Keratinocyte (primary cell): ENCODE results near the gene FBN2.

Experiments used
- CTCF ChIP-seq, 3 experiments: IDR thresholded peaks in 1 of 3; conservative IDR thresholded peaks in 1 of 3; optimal IDR thresholded peaks in 1 of 3; 2 replicates in 2 of 3; 3 replicates in 1 of 3; pipeline versions ENCODE3 to v1.5.1; 2011; ENCODE audit warnings: low read length in 3 of 3, mild to moderate bottlenecking in 3 of 3, moderate library complexity in 2 of 3, control low read depth in 1 of 3, inconsistent platforms in 1 of 3; ENCODE audit not compliant: insufficient read depth in 2 of 3; ENCODE audit errors: extremely low read depth in 1 of 3
- EZH2 ChIP-seq: IDR thresholded peaks from one replicate; pipeline ENCODE4 v1.6.1; 2012; ENCODE audit warnings: inconsistent platforms, mild to moderate bottlenecking, low read length, moderate library complexity

- TF ChIP-seq CTCF (optimal IDR thresholded peaks at IDR 0.05 in 1 of 3, IDR thresholded peaks at IDR 0.05 in 1 of 3, conservative IDR thresholded peaks at IDR 0.05 in 1 of 3; ENCODE audit: extremely low read depth in 1 of 3, insufficient read depth in 2 of 3, low read length in 3 of 3) (no peak), EZH2 (no peak)
Measured at GRCh38 chr5:128538250-128539037, 399 bp upstream of the FBN2 start.
